K562 (cell line): ENCODE data around the gene SPI1. TPM values are rescaled to one million over a fixed set of nuclear protein-coding genes. Genes with fewer than 3 reads are reported as not detected.

Source experiments
- ATAC-seq: fragments of 200-7000 bp; cut with Tn5 transposase; 3 replicates; pipeline ENCODE4 v1.9.1; 2020; ENCODE audit warnings: moderate library complexity
- BruUV-seq: library from RNA; stranded (reverse); fragments of 400-500 nt; replicated peaks from 2 replicates; lab custom pipeline; 2021; lab: Mats Ljungman, UMichigan
- CTCF ChIA-PET: fragments of 300-600 bp; formaldehyde crosslinking; extraction: SDS; loops from one replicate; lab custom pipeline; 2021; ENCODE audit warnings: low intra/inter-chr PET ratio; lab: Yijun Ruan, JAX
- POLR2A ChIA-PET: fragments of 300-600, 350-650 bp; sonication (Branson Sonifier 250); formaldehyde crosslinking; extraction: SDS; loops from one replicate; lab custom pipeline; 2021; ENCODE audit warnings: antibody characterized with exemption, inconsistent platforms; lab: Yijun Ruan, JAX
- DNase-seq, 4 experiments: peaks; one replicate each; pipeline versions ENCODE4 v3.0.0 to v3.0.0-alpha.2; 2011 to 2018; ENCODE audit warnings: low spot score in 3 of 4, mixed read lengths in 3 of 4; ENCODE audit errors: extremely low read depth in 1 of 4
- FAIRE-seq: peaks from 2 replicates; lab custom pipeline; 2011; peaks lifted over from hg19 to GRCh38; lab: Jason Lieb, UNC
- H2AFZ ChIP-seq: 2 replicates; pipeline ENCODE4 v1.6.0; 2011; ENCODE audit warnings: low read depth, low read length, control low read depth, inconsistent platforms
- H3K27ac ChIP-seq: fragments of 200-600 bp; 3 replicates; pipeline ENCODE4 v1.8.0; 2011; ENCODE audit warnings: low read depth, mild to moderate bottlenecking, control low read depth, inconsistent platforms, low read length, moderate library complexity, mixed read lengths; ENCODE audit errors: extremely low read depth
- H3K27me3 ChIP-seq, 2 experiments: fragments of 300-600 bp in 1 of 2; 2 replicates in 1 of 2; 3 replicates in 1 of 2; pipeline versions ENCODE4 v1.6.0 to v1.8.0; 2011; ENCODE audit warnings: inconsistent platforms in 2 of 2, low read length in 2 of 2, mild to moderate bottlenecking in 1 of 2, mixed read lengths in 1 of 2, moderate library complexity in 1 of 2; ENCODE audit not compliant: control insufficient read depth in 2 of 2, insufficient read depth in 2 of 2
- H3K36me3 ChIP-seq: fragments of 300-600 bp; 3 replicates; pipeline ENCODE4 v1.8.0; 2011; ENCODE audit warnings: mild to moderate bottlenecking, low read length, inconsistent platforms; ENCODE audit not compliant: control insufficient read depth, insufficient read depth
- H3K4me1 ChIP-seq, 2 experiments: fragments of 200-600 bp in 1 of 2; replicated peaks in 1 of 2; 2 replicates in 1 of 2; 3 replicates in 1 of 2; pipeline versions ENCODE4 v1.5.1 to v1.8.0; 2011; ENCODE audit warnings: inconsistent platforms in 2 of 2, low read length in 2 of 2, mild to moderate bottlenecking in 1 of 2, mixed read lengths in 1 of 2, moderate library complexity in 1 of 2; ENCODE audit not compliant: control insufficient read depth in 2 of 2, insufficient read depth in 2 of 2
- H3K4me2 ChIP-seq: 2 replicates; pipeline ENCODE4 v1.6.1; 2011; ENCODE audit warnings: low read length, control low read depth, inconsistent platforms, mixed read lengths; ENCODE audit not compliant: insufficient read depth
- H3K4me3 ChIP-seq: fragments of 200-600 bp; sonication (generic), shearing (Covaris generic); 2 replicates; pipeline ENCODE4 v1.5.1; 2016; ENCODE audit warnings: control low read depth, inconsistent platforms
- H3K79me2 ChIP-seq: fragments of 200-600 bp; 3 replicates; pipeline ENCODE4 v1.8.0; 2011; ENCODE audit warnings: low read length, inconsistent platforms; ENCODE audit not compliant: control insufficient read depth, insufficient read depth
- H3K9ac ChIP-seq, 2 experiments: 2 replicates each; pipeline versions ENCODE4 v1.6.0 to v1.6.1; 2011; ENCODE audit warnings: low read depth in 2 of 2, low read length in 2 of 2, control low read depth in 1 of 2, inconsistent platforms in 1 of 2, mild to moderate bottlenecking in 1 of 2, mixed read lengths in 1 of 2; ENCODE audit not compliant: insufficient read depth in 1 of 2
- H3K9me1 ChIP-seq: one replicate; pipeline ENCODE4 v1.6.0; 2011; ENCODE audit warnings: inconsistent platforms, mild to moderate bottlenecking, low read length, moderate library complexity; ENCODE audit not compliant: control insufficient read depth, insufficient read depth
- H3K9me3 ChIP-seq: replicated peaks from 2 replicates; pipeline ENCODE4 v1.5.1; 2011; ENCODE audit warnings: low read depth, low read length, inconsistent platforms; ENCODE audit not compliant: control insufficient read depth, insufficient read depth
- H4K20me1 ChIP-seq: replicated peaks from 2 replicates; pipeline ENCODE4 v1.6.1; 2011; ENCODE audit warnings: low read length, inconsistent platforms, mixed read lengths; ENCODE audit not compliant: control insufficient read depth, insufficient read depth
- FOXA1 ChIP-seq: fragments of 450-650 bp; IDR thresholded peaks from 2 replicates; pipeline ENCODE4 v1.6.1; 2016; ENCODE audit warnings: mild to moderate bottlenecking, borderline replicate concordance
- HDAC1 ChIP-seq, 2 experiments: fragments of 450-650 bp; IDR thresholded peaks; 2 replicates each; pipeline ENCODE4 v1.6.1; 2016 to 2017; ENCODE audit warnings: inconsistent platforms in 1 of 2, mild to moderate bottlenecking in 1 of 2, moderate library complexity in 1 of 2
- HDAC2 ChIP-seq: fragments of 450-650 bp; IDR thresholded peaks from 2 replicates; pipeline ENCODE4 v1.6.1; 2016; ENCODE audit warnings: mild to moderate bottlenecking
- HNRNPUL1 ChIP-seq: fragments of 200-400 bp; formaldehyde crosslinking; IDR thresholded peaks from 2 replicates; pipeline ENCODE4 v1.6.1; 2017; ENCODE audit warnings: low read length
- NBN ChIP-seq: fragments of 450-650 bp; IDR thresholded peaks from 2 replicates; pipeline ENCODE4 v1.6.1; 2016; ENCODE audit warnings: low read depth, mild to moderate bottlenecking
- NFE2 ChIP-seq: IDR thresholded peaks from 2 replicates; pipeline ENCODE4 v1.6.1; 2014; ENCODE audit warnings: antibody characterized with exemption, low read depth
- RBM22 ChIP-seq: fragments of 200-400 bp; formaldehyde crosslinking; IDR thresholded peaks from 2 replicates; pipeline ENCODE4 v1.6.1; 2018; ENCODE audit warnings: low read length, low read depth; ENCODE audit not compliant: poor library complexity, severe bottlenecking
- RFX1 ChIP-seq: fragments of 450-650 bp; IDR thresholded peaks from 2 replicates; pipeline ENCODE4 v1.6.1; 2016; ENCODE audit warnings: mild to moderate bottlenecking, moderate library complexity
- RNF2 ChIP-seq: sonication (generic); IDR thresholded peaks from 2 replicates; pipeline ENCODE4 v1.6.1; 2016
- TRIM25 ChIP-seq: fragments of 450-650 bp; IDR thresholded peaks from 2 replicates; pipeline ENCODE4 v1.7.0; 2016; ENCODE audit warnings: borderline replicate concordance
- U2AF1 ChIP-seq: fragments of 200-400 bp; formaldehyde crosslinking; optimal IDR thresholded peaks from 2 replicates; pipeline ENCODE3; 2017; ENCODE audit warnings: mild to moderate bottlenecking, low read depth, low read length, moderate library complexity
- XRCC4 ChIP-seq: IDR thresholded peaks from one replicate; pipeline ENCODE4 v1.6.1; 2011; ENCODE audit not compliant: insufficient read depth, insufficient read length; ENCODE audit errors: extremely low read depth
- ZFX ChIP-seq: sonication (generic); formaldehyde crosslinking; IDR thresholded peaks from 2 replicates; pipeline ENCODE4 v1.8.0; 2022; ENCODE audit warnings: mild to moderate bottlenecking, missing genetic modification reagents, moderate library complexity
- WGBS: fragments of 100-300 bp; shearing (Covaris generic); methylation state at CpG from one replicate; pipeline ENCODE4 v1.1.6; 2016; ENCODE audit warnings: low coverage, mixed read lengths; ENCODE audit not compliant: insufficient coverage; ENCODE audit errors: missing lambda C conversion rate; 5-methylcytosine and 5-hydroxymethylcytosine counted together
- in situ Hi-C: fragments of 300-500 bp; cut with MboI; formaldehyde crosslinking; loops from 4 replicates; pipeline ENCODE4 v1.15.0; 2018; ENCODE audit warnings: inconsistent platforms, mixed read lengths
- intact Hi-C: fragments of 100-400 bp; cut with micrococcal nuclease; formaldehyde crosslinking; loops from 2 replicates; pipeline ENCODE4 v1.14.2; 2022
- polyA plus RNA-seq, 8 experiments: library from polyadenylated mRNA; depleted of rRNA in 4 of 8; stranded (reverse) in 5 of 8; unstranded in 3 of 8; fragments of >200 nt; fragmentation: Nextera tagmentation in 2 of 8; fragmentation: Illumina TruSeq in 1 of 8; extraction: Ambion mirVana in 2 of 8; extraction: Trizol in 1 of 8; gene quantifications; 2 replicates each; pipeline versions ENCODE4 v1.2.1 to v1.2.3, GENCODE V29; 2011 to 2014; ENCODE audit warnings: inconsistent platforms in 1 of 8, missing spikeins in 1 of 8
- total RNA-seq, 7 experiments: library from RNA; depleted of rRNA in 6 of 7; stranded (reverse); fragments of >200 nt in 6 of 7; fragmentation: Illumina TruSeq in 2 of 7; extraction: Trizol in 2 of 7; gene quantifications; 2 replicates each; pipeline versions ENCODE4 v1.2.1 to v1.2.3, GENCODE V29; 2011 to 2021; ENCODE audit warnings: low replicate concordance in 1 of 7

The SPI1 gene
- total and polyA plus RNA-seq, 9 of the 15 experiments (the other 6 are each of a cell fraction or from before 2014, with no cell fraction given), result 0.10 to 33.7 (median 10.3) TPM

DNA sequence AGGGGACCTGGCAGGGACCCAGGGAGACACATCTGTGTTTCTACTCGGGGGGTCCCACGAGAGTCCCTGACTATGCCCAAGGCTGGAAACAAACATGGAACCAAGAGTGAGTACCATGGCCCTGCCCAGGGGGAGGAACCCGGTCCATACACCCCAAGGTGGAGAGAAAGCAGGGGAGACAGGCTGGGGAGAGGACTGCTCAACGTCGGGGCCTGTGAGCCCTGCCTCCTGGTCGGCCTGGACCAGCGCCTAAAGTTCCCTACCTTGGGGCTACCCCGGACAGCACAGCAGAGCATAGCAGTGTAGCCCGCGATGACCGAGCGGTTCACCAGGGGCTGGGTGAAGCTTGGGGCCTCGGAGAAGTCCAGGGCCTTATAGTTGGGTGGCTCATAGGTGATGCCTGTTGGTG, 46.0 kb downstream of the SPI1 start:
- WGBS, result 47% methylated on average over 13 of the region's 13 CpGs
- Histone ChIP-seq H3K4me2 (no peak overlapping the region), H3K36me3 (peaks cover 28% of the 10 kb centered on the region; the same call in 1 of the 3 replicates), H3K4me3 (no peak overlapping the region), H3K4me1 (peaks cover 3 to 28% of the 10 kb centered on the region in 2 experiments; a peak in 3 of 5 replicates), H4K20me1 (no peaks in the 10 kb centered on the region), H3K9ac (0 out of 4 replicates have a peak overlapping the region, but pooled peaks of 1 of the 2 experiments have one; percentile 43), H3K79me2 (no peaks in the 10 kb centered on the region), H3K9me3 (no peaks in the 10 kb centered on the region)
- intact Hi-C loops (no loop called here), in situ Hi-C loops (no loop called here)
- BruUV-seq, result no TSS peak
- ATAC-seq, result no peak
- FAIRE-seq, result no peak
- ChIA-PET CTCF (no interaction called here), POLR2A (interaction anchor here (0.7 to 1.5 kb wide), 2 partner anchors 37 to 96 kb away, joined by 4 to 5 read pairs; no protein-coding TSS in a partner anchor)
- no peak for TF ChIP-seq TRIM25
- TF ChIP-seq RNF2, result no peak
- no peak for TF ChIP-seq XRCC4
- TF ChIP-seq FOXA1, result no peak
- TF ChIP-seq NFE2, result no peak
- no peak for TF ChIP-seq RFX1
- TF ChIP-seq ZFX (CRISPR knock-in tag), result no peak
- no peak for TF ChIP-seq NBN
- TF ChIP-seq RBM22, result no peak
- TF ChIP-seq HNRNPUL1, result no peak
- TF ChIP-seq HDAC2, result no peak
- TF ChIP-seq HDAC1 (IDR thresholded peaks at IDR 0.05), result no peak
- no peak for TF ChIP-seq U2AF1
- TF ChIP-seq, all 486 proteins: peak for 0
- no peak overlapping the region for H2AFZ ChIP-seq
- no peaks in the 10 kb centered on the region for H3K9me1 ChIP-seq
- no peak overlapping the region for H3K27ac ChIP-seq
- no peak for DNase-seq
- H3K27me3 ChIP-seq, result no peaks in the 10 kb centered on the region
